Stimulated activated CD4-positive, alpha-beta T cell treated with anti-CD3 and anti-CD28 coated beads, Interleukin-12 subunit alpha, Interleukin-12 subunit beta, amount 100 ng/mL, for 48 hours (primary cell): ENCODE results near the gene DEGS1.
"Not testable (repeated sequence)": the region's sequence is repeated elsewhere in the genome, so short reads cannot be mapped to it uniquely, and the experiment has no call there.

Source experiments
- DNase-seq, 3 donors: peaks; one replicate each; pipeline ENCODE4 v3.0.0-alpha.2; 2020; ENCODE audit warnings: low read depth in 2 of 3, low spot score in 1 of 3

Gene DEGS1

DNA sequence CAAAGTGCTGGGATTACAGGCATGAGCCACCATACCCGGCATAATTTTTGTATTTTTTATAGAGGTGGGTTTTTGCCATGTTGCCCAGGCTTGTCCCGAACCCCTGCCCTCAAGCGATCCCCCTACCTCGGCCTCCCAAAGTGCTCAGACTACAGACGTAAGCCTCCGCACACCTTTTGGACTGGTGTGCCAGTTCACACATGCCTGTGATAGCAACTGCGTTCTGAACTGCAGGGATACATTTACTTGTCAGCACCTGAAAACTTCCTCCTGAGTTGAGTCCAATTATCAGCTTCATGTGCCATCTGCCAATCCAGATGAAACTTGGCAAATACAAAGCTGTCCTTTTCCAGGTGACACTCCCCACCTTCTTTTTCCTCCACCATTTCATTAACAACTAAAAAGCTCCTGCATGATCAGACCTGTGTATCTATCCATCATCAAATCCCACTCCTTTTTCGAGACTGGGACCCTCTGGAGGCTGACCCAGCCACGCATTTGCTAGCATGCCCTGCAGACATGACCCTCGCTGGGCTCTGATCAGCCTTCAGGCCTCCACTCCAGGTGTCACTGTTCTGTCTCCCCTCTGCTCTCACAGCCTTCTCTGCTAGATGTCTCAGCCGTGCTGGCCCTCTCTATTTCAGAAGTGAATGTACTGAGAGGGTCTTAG is 2.1 kb upstream of the DEGS1 start:
- DNase-seq: no peak

DNA sequence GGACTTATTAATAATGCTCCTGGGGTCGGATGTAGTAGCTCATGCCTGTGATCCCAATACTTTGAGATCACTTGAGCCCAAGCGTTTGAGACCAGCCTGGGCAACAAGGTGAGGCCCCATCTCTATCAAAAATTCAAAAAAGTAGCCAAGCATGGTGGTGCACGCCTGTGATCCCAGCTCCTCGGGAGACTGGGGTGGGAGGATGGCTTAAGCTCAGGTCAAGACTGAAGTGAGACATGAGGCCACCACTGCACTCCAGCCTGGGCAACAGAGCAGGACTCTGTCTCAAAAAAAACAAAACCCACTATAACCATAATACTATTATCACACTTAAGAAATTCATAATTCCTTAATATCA is 1.6 kb upstream of the DEGS1 start:
- DNase-seq: no peak

DNA sequence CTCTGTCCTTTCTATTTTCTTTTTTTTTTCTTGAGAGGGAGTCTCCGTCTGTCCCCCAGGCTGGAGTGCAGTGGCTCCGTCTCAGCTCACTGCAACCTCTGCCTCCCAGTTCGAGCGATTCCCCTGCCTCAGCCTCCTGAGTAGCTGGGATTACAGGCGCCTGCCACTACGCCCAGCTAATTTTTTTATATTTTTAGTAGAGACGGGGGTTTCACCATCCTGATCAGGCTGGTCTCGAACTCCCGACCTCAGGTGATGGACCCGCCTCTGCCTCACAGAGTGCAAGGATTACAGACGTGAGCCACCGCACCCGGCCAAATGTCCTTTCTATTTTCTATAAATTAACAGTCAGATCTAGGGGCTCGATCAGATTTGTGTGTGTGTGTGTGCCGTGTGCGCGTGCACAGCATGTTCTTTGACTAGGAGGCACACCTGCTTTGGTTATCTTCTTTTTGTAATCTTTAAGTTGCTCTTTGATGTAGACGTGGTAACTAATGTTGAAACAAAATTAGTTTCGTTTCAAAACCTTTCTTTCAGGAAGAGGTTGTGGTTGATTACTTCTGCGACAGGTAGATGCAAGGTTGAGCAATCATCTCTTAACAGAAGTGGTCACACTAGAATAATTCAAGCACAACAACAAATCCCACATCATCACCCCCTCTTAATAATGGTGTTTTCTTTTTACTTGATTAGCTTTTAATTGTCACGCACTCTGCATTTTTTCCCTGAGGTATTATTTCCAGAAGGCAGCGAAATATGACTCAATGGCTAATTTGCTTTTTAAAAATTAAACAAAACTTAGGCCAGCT is 779 bp upstream of the DEGS1 start:
- peak in 2 of 3 donors; percentile 22 to 27 for DNase-seq

DNA sequence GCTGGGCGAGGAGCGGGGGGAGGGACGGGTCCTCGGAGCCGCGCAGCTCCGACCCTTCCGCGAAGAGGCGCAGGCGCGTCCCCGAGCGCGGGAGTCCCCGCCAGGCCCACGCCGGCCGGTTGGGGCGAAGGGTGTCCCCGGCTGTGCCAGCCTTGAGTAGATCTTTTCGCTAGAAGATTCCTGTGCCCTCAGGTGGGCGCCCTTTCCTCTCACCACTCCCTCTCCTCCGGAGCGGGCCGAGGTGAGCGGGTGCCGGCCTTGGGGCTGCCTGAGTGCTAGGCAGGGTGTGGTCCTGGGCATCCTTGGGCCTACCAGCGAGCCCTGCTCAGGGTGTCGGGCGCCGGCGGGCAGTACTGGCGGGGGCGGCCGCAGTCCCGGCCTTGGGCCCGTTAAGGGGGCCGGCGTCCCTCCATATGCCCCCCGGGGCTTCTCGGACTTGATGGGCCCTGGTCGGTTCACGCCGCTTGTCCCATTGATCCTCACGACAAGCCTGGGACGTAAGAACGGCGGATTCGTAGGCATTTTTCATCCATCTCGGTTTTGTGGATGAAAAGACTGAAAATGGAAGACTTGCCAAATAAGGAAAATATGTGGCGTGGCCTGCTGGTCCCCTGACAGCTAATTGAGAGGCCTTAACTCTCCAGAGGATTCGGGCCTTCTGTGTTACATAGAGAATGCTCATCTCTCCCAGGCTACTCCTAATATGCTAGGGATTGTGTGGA is 712 bp downstream of the DEGS1 start:
- DNase-seq: peak; percentile 24 to 60 (median 40)

DNA sequence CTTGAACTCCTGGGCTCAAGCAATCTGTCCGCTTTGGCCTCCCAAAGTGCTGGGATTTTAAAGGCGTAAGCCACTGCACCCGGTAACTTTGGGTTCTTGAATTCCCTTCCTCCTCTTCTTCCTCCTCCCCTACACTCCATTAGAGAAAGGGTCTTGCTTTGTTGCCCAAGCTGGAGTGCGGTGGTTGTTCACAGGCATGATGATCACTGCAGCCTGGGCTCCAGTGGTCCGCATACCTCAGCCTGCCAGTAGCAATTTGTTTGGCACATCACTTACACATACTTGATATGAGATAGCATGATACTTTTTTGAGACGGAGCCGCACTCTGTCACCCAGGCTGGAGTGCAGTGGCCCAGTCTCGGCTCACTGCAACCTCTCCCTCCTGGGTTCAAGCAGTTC is 2.2 kb downstream of the DEGS1 start:
- DNase-seq: no peak

DNA sequence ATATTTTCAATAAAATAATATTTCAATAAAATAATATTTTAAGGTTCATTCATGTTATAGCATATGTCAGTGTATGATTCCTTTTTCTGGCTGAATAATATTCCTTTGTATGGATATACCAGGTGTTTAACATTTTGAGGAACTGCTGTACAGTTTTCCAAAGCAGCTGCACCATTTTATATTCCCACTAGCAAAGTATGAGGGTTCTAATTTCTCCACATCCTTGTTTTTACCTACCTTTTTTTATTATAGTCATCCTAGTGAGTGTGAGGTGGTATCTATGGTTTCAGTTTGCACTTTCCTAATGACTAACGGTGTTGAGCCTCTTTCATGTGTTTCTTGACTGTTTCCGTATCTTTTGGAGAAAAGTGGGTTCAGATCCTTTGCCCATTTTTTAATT is 5.2 kb downstream of the DEGS1 start:
- no peak for DNase-seq

DNA sequence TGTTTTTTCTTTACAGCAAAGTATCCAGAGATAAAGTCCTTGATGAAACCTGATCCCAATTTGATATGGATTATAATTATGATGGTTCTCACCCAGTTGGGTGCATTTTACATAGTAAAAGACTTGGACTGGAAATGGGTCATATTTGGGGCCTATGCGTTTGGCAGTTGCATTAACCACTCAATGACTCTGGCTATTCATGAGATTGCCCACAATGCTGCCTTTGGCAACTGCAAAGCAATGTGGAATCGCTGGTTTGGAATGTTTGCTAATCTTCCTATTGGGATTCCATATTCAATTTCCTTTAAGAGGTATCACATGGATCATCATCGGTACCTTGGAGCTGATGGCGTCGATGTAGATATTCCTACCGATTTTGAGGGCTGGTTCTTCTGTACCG is 6.5 kb downstream of the DEGS1 start:
- DNase-seq: no peak

DNA sequence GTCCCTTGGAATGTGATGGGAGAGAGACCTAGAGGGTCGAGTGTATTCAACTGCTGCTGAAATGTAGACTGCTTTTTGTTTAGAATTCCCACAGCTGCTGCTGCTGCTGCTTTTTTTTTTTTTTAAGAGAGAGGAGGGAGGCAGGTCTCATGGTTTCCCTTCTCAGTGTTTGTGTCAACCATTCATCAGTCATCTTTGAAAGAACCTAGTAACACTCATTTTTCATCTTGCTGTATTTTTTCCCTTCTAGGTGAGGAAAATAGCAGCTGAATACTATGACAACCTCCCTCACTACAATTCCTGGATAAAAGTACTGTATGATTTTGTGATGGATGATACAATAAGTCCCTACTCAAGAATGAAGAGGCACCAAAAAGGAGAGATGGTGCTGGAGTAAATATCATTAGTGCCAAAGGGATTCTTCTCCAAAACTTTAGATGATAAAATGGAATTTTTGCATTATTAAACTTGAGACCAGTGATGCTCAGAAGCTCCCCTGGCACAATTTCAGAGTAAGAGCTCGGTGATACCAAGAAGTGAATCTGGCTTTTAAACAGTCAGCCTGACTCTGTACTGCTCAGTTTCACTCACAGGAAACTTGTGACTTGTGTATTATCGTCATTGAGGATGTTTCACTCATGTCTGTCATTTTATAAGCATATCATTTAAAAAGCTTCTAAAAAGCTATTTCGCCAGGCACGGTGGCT is 9.2 kb downstream of the DEGS1 start:
- no peak for DNase-seq

DNA sequence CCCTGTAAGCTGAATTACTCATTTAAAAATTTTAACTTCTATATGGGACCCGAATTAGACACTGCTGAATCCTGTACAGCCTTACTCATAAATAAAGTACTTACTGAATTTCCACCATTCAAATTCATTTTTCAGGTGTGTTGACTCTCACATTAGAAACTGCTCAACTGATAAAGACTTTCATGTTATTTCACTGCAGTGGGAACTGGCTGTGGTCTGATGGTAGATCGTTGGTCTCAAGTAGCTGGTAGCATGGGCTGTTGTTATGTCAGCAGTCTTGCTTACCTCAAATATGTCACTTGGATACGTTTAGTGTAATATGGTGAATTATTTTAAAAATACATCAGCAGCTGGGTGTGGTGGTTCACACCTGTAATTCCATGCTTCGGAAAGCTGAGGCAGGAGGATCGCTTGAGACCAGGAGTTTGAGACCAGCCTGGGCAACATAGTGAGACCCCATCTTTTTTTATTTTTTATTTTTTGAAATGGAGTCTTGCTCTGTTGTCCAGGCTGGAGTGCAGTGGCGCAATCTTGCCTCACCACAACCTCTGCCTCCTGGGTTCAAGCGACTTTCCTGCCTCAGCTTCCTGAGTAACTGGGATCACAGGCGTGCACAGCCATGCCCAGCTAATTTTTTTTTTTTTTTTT is 10.4 kb downstream of the DEGS1 start:
- no peak for DNase-seq

DNA sequence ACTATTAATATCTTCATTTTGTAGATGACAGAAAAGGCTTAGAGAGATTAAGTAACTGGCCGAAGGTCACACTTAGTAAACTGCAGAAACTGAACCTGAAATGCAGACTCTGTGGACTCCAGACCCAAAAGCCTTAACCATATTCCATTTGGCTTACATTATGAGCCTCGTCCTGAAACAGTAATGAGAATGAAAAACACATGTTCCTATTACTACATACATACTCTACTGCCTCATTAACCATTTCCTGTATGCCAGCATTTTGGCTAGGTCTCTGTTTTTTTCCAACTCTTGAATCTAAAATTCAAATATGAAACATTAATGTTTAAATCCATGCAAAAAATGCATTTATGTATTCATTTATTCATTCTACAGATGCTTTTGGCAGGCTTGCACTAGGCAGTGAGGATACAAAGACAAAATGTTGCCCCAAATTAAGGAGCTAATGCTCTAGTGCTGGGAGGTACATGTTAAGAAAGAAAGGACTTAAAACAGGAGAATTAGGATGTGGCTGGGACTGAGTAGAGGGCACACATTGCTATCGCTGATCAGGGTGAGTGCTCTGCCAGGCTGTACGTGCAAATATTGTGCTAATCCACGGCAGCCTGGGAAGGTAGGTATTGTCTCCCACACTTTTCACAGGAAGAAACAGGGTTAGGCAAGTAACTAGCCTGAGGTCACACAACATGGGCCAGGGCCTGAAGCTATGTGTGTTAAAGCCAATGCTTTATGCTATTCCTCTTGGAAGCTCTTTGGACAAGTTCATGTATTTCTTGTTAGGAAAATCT is 14.0 kb downstream of the DEGS1 start:
- no peak for DNase-seq

DNA sequence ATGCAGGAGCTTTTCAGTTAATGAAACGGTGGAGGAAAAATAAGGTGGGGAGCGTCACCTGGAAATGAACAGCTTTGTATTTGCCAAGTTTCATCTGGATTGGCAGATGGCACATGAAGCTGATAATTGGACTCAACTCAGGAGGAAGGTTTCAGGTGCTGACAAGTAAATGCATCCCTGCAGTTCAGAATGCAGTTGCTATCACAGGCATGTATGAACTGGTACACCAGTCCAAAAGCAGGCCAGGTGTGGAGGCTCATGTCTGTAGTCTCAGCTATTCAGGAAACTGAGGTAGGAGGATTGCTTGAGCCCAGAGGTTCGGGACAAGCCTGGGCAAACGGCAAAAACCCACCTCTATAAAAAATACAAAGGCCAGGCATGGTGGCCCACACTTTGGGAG is 15.5 kb downstream of the DEGS1 start:
- DNase-seq: no peak

DNA sequence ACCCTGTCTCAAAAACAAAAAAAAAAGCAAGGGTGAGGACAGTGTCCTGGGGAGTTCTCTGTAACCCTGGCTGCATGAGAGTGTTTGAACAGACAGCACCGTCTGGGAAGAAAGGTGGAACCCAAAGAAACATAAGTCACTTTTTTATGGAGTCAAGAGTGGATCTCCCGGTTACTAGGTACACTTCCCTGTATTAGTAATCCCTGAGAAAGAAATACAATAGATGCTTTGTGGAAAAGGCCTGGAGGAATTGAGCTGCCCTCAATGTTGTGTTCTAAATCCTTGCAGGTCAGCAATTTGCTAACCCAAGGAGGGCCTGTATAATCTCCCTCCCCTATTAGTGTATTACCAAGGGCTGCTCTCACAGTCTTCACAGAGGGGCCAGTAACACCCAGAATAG is 16.6 kb downstream of the DEGS1 start:
- no peak for DNase-seq

DNA sequence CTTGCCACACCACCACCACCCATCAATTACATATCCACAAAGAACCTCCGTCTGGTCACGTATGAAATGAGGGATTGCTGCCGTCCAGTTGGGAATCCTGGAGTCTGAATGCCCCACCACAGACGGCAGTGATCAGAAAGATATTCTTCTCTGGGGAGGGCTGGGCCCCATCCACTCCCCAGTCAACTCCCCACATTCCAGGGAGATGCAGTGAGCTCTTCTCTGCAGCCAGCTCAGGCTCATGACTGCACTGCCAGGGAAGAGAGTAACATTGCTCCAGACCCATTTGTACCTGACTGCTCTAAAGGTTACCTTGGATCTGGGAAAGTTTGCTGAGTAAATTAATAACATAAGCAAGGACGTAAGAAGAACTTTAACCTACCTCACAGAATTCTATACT is 18.3 kb downstream of the DEGS1 start:
- DNase-seq: no peak

DNA sequence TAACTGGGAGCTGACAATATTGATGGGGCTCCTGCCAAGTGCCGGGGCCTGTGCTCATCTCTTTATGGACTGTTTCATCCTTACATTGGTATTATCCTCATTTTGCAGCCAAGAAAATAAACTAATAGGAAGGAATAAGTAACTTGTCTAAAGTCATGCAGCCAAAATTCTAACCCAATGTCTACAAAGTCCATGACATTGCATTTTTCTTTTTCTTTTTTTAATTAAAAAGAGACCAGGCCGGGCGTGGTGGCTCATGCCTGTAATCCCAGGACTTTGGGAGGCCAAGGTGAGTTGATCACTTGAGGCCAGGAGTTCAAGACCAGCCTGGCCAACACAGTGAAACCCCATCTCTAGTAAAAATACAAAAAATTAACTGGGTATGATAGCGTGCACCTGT is 18.8 kb downstream of the DEGS1 start:
- no peak for DNase-seq

DNA sequence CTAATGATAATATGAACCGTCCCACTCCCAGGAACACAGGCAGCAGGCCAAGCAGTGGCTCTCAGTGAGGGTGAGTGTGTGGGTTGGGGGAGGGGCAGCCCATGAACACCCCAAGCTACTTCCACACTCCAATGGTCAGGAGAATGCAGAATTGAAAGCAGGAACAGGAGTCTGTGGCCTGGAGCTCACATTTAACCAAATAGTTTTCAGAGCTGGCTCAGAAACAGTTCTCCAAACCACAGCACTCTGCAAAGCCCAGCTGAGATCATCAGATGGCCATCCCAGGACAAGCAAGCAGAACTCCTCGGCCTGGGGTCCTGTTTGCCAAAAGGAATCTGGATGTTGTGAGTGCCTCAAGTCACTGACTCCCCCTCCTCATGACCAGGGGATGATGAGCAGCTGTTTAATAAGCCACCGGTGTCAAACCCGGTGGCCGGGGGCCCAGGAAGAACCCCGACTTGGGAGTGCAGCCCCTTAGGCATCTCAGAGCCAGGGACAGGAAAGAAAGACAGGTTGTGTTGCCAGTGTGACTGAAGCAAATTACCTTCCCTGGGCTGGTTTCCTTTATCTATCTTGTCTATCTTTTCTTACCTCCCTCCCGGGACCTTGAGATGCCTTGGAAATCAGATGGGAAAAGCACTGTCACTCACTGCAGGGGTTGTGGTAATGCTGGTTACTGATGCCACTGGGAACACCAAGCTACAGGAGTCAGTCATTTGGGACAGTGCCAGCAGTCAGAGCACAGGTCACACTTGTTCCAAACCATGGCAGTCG is 20.4 kb downstream of the DEGS1 start:
- DNase-seq: no peak

DNA sequence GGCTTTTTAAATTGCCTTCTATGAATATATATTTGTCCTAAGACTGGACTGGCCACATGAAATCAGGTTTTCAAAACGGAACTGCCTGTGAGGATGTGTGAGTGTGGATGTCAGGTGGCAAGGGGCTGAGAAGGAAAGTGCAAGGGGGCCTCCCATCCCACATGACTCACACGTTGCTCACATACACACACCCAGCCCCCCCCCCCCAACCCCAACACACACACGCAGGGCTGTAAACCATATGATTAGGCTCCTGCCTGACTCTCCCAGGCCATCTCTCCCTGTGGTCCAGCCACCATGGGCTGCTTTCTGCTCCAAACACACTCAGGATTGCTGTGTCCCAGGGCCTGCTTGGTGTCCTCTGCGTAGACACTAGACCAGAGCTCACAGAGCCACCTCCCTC is 22.4 kb downstream of the DEGS1 start:
- peak; percentile 8 to 20 (median 16) for DNase-seq

DNA sequence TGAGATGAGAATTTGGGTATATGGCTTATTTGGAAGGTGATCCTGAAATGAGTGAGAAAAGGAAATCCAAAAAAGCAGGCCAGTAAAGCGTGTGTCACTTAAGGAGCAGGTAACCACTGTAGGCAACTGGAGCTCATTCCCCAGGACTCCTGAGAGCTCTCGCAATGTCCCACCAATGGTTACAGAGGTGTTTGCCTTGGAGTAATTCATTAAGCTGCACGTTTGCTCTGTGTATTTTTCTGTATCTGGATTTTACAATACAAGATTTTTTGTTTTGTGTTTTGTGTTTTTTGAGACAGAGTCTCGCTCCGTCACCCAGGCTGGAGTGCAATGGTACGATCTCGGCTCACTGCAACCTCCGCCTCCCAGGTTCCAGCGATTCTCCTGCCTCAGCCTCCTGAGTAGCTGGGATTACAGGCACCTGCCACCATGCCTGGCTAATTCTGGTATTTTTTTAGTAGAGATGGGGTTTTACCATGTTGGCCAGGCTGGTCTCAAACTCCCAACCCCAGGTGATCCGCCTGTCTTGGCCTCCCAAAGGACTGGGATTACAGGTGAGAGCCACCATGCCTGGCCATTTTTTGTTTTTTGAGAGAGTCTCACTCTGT is 23.0 kb downstream of the DEGS1 start:
- DNase-seq: not testable (repeated sequence)

DNA sequence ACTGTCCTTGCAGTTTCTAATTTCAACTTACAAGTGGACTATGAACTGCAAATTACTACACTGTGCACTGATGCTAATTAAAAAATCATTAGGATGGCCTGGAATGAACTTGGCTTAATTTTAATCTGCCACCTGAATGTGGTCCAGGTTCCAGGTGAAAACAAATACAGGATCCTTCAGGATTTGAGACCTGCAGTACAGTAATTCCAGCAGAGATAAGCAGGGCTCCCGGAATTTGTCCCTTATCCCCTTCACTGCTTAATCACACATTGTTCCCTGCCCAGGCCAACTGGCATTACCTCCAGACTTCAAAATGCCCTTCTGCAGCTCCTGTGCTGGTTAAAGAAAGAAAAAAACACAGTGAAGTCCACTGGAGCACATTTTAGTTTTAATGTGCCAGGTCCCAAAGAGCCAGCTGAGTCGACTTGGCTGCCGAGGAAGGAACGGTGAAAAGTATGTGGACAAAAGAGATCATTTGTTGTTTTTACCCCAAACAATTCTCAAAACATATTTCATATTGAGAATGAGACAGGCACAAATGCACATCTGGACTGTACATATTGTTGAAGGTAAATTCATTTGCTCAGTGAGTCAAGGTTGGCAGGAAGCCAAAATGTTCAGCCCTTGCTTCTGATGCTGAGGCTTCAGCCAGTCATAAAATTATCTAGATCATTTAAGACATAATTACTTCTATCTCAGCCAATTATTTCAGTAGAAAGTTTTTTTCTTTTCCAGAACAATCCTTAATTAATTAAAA is 28.3 kb downstream of the DEGS1 start:
- no peak for DNase-seq
